ENCODE results near the gene COX17. TPM values are rescaled to one million over a fixed set of nuclear protein-coding genes. Genes with fewer than 3 reads are reported as not detected.

COX17 gene
- total RNA-seq, 2 donors from 2014 or later, result 13.8 to 29.6 TPM

DNA sequence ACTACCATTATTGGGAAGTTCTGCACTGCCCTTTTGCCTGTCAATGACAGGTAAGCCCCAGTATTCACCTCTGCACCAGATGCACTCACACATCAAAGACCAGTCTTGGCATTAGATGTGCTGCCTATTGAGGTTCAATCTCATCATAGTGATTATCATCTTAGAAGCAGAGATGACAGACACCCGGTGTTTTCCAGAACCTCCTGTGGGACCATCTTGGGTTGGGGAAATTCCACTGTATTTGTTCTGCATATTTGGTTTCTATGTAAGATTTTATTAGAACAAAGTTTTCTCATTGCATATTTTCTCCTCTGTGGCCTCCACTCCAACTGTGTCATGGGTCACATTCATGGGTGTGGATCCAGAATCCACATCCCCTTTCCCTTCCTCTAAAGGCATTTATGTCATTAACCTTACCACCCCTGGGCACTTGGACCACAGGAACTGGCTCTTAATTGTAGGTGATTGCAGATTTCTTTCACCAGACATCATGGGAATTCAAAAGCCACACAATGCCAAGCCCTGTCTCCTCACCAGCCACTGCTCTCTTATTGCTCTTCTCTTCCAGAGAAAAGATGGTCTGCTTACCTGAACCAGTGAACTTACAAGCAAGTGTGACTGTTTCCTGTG lies 48.3 kb downstream of the COX17 start:
- Histone ChIP-seq H3K36me3 (replicated peaks in 1 of 2; ENCODE audit: insufficient read depth in 1 of 2, low read depth in 2 of 2) (no peaks in the 10 kb centered on the region), H3K9me3 (no peaks in the 10 kb centered on the region), H3K4me1 (peaks cover 13% of the 10 kb centered on the region), H3K27ac (no peak overlapping the region), H3K4me3 (no peak overlapping the region), H3K27me3 (no peaks in the 10 kb centered on the region)
- intact Hi-C loops (cut with DNase I), result no loop called here
- DNase-seq, result no peak
- TF ChIP-seq, protein P1, sequence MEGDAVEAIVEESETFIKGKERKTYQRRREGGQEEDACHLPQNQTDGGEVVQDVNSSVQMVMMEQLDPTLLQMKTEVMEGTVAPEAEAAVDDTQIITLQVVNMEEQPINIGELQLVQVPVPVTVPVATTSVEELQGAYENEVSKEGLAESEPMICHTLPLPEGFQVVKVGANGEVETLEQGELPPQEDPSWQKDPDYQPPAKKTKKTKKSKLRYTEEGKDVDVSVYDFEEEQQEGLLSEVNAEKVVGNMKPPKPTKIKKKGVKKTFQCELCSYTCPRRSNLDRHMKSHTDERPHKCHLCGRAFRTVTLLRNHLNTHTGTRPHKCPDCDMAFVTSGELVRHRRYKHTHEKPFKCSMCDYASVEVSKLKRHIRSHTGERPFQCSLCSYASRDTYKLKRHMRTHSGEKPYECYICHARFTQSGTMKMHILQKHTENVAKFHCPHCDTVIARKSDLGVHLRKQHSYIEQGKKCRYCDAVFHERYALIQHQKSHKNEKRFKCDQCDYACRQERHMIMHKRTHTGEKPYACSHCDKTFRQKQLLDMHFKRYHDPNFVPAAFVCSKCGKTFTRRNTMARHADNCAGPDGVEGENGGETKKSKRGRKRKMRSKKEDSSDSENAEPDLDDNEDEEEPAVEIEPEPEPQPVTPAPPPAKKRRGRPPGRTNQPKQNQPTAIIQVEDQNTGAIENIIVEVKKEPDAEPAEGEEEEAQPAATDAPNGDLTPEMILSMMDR (IDR thresholded peaks at IDR 0.05), result no peak
- TF ChIP-seq POLR2A (IDR thresholded peaks at IDR 0.05), result no peak
- WGBS, 2 donors, result 65 to 83% methylated on average over 1 of the region's 1 CpG
- ATAC-seq, result no peak

DNA sequence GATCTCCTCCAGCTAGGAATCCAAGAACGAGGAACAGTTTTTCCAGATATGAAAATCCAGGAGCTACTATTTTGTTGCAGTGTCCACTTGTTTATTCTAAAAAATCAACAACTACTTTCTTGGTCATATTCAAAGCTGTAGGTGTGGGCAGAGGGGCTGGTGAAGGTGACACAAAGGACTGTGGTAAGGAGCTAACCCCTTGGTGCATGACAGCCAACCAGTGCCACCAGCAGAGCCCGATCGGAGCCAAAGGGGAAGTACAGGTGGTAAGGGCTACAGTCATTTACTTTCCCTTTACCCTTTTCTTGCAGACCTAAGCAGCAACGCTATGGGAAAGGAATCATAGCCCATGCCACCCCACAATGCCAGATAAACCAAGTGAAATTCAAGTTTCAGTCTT lies 48.8 kb downstream of the COX17 start:
- TF ChIP-seq, protein P1 (IDR thresholded peaks at IDR 0.05), result no peak
- no peak for TF ChIP-seq POLR2A (IDR thresholded peaks at IDR 0.05)
- ATAC-seq (no peak), DNase-seq (no peak)
- Histone ChIP-seq H3K27me3 (no peaks in the 10 kb centered on the region), H3K4me3 (no peak overlapping the region), H3K9me3 (no peaks in the 10 kb centered on the region), H3K4me1 (peaks cover 13% of the 10 kb centered on the region), H3K36me3 (replicated peaks in 1 of 2; ENCODE audit: insufficient read depth in 1 of 2, low read depth in 2 of 2) (no peaks in the 10 kb centered on the region), H3K27ac (no peak overlapping the region)
- intact Hi-C loops (cut with DNase I), result no loop called here
- WGBS, 2 donors, result 71 to 90% methylated on average over 4 of the region's 4 CpGs

DNA sequence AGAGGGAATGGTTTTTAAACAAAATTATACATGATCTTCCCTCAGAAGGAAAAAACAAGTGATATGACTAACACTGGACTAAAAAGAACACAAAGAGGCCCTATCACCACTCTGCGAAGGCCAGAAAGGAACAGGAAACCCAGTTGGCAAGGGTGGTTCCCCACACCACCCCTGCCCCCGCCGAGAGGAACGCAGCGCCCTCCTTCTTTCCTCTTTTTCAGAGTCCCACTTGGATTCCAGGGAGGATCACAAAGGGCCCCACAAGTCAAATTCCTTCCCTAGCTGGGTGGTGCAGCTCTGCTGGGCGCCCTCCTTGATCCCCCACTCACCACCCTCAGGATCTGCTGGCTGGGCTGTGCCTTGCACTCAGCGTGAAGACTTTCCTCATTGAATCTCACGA lies 49.7 kb downstream of the COX17 start:
- Histone ChIP-seq H3K27ac (no peak overlapping the region), H3K27me3 (no peaks in the 10 kb centered on the region), H3K36me3 (replicated peaks in 1 of 2; ENCODE audit: insufficient read depth in 1 of 2, low read depth in 2 of 2) (no peaks in the 10 kb centered on the region), H3K4me1 (peaks cover 3% of the 10 kb centered on the region), H3K9me3 (no peaks in the 10 kb centered on the region), H3K4me3 (no peak overlapping the region)
- TF ChIP-seq, protein P1 (IDR thresholded peaks at IDR 0.05), result no peak
- no peak for TF ChIP-seq POLR2A (IDR thresholded peaks at IDR 0.05)
- 65 to 77% methylated on average over 8 of the region's 8 CpGs for WGBS, 2 donors
- DNase-seq, result peak in 1 of 4 donors; percentile 31
- intact Hi-C loops (cut with DNase I), result no loop called here
- ATAC-seq, result no peak

DNA sequence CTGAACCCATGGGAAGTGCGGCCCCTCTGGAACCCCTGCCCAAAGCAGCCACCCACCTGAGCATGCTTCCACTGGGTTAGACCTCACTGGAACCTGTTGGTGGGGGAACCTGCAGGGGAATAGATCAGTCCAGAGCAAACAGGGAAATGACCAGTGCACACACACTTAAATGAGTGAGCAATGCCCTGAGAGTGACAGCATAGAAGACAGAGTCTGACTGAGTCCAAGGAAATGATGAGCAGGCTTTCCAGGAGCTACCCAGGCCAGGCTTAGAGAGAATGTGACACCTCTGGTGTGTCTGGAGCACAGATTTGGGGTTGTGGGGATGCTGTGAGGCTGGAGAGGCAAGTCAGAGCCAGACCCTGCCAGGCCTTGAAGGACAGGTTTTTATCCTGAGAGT lies 51.0 kb downstream of the COX17 start:
- no peak overlapping the region for H3K27ac ChIP-seq
- 78 to 82% methylated on average over 1 of the region's 1 CpG for WGBS, 2 donors
- no peaks in the 10 kb centered on the region for H3K4me1 ChIP-seq
- no peaks in the 10 kb centered on the region for H3K27me3 ChIP-seq
- intact Hi-C loops (cut with DNase I), result no loop called here
- H3K9me3 ChIP-seq, result no peaks in the 10 kb centered on the region
- DNase-seq (no peak), ATAC-seq (no peak)
- TF ChIP-seq, protein P1 (IDR thresholded peaks at IDR 0.05), result no peak
- no peak for TF ChIP-seq POLR2A (IDR thresholded peaks at IDR 0.05)
- no peak overlapping the region for H3K4me3 ChIP-seq
- no peaks in the 10 kb centered on the region for H3K36me3 ChIP-seq (replicated peaks in 1 of 2; ENCODE audit: insufficient read depth in 1 of 2, low read depth in 2 of 2)
